GM19351 (cell line): Measurements from ENCODE around the gene AIFM2.
A peak's percentile ranks its signal among the peaks of the same experiment; 100 is the strongest.

ENCODE experiments used
- ATAC-seq: cut with Tn5 transposase; IDR thresholded peaks from one replicate; pipeline ENCODE4 v1.9.1; 2021; ENCODE audit warnings: mild to moderate bottlenecking, moderate library complexity; ENCODE audit not compliant: unreplicated experiment

Gene AIFM2

DNA sequence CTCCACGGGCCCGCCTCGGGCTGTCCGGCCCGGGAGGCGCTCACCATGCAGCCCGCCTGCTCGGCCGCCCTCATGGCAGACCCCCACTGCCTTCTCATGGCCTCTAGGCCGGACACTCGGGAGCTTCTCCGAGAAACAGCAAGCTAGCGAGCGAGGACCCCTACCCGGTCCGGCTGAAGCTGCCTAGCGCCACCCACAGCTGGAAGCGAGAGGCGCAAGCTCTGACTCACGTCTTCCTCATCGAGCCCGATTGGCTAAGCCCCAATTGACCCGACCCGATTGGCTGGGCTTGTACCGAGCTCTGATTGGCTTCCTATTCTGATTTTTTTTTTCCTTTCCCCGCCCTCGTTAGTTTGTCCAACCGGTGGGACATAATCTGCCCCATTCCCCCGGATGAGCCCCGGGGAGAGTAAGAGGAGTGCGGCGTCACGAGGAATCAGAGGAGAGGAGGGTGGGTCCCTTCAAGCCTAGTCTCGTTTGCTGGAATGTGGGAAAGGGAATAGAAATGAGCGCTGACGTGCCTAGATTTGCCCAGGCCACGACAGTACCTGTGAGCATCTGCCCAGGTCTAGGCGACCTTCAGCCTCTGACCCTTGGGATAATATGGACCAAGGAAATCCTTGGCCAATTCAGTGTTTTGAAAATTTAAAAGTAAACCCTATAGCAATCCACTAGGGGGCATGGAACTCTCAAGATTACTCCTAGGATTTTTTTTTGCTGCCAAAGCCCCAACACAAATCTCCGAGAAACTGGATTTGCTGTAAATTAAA lies 14.0 kb upstream of the AIFM2 start, which contains the start of gene TYSND1:
Gene TYSND1 (minus strand): TSS at position 212 of the 770 bp plus-strand sequence. CDS start 114 bp downstream, at position 98.
- peak; percentile 93 for ATAC-seq

- ATAC-seq: peak; percentile 51
These were observed 13.3 kb upstream of the AIFM2 start for GRCh38 chr10:70145666-70146488.

DNA sequence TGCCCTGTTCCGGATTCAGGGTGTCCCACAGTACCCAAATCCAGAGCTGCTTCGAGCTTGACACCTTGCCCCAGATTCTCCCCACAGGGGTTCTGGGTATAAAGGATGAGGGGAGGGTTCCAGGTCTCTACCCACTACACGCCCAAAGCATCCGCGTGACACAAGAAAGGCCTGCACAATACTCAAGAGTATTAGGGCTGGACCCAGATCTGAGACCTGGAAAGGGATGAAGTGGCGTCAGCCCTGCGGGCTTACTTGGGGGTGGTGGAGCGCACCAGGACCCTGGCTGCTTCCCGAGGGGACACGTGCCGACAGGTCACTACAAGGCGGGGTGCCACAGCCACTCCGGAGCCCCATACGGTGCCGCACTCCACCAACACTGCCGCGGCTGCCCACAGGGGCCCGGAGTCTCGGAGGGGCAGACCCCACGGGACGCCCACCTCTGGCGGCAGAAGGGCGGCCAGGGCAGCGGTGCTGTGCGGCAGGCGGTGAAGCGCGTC lies 12.6 kb upstream of the AIFM2 start:
- peak; percentile 9 for ATAC-seq

DNA sequence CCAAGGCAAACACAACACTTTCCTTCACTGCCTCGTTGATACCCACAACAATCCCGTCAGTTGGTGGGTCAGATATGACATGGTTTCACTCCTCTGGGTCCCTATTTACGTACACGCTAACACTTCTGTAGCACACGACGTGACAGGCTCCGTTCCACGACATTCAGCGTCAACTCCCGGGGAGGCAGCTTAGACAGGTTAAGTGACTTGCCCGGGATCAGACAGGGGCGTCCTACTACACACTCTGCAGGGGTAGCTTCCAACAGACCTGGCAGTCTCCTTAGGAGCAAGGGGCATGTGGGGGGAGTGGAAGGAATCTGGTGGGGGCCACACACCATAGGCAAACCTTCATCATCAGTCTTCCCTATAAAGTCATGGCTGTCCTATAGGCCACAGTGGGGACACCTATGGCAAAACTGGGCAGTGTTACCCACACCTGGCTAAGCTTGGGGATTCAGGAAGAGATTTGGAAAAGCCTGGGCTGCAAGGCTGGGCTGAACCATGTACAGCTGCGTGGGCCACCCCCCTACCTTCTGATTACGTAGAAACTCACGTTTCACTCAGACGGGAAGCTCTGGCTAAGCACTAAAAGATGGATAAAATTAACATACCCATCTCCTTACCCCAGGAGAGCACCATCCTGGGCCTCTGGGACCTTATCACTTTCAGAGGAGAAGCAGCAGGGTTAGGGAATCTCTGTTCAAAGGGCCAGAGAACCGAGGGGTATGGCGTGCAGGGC lies 11.9 kb upstream of the AIFM2 start:
- no peak for ATAC-seq

DNA sequence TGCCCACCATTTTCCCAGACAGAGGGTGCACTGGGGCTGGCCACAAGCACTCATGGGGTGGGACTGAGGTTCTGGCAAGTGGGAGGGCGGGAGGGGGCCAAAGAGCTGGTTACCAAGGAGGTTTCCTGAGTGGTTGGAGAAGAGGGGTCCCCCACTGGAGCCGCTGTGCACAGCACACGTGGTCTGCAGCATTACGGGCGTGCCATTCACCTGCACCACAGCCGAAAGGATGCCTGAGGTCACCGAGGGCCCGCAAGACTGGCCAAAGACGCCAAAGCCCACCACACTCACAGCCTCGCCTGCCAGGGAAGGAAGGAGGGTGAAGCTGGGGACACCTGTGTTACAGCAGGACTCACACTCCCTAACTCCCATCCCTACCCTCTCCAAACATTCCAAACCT lies 9.9 kb upstream of the AIFM2 start:
- no peak for ATAC-seq

DNA sequence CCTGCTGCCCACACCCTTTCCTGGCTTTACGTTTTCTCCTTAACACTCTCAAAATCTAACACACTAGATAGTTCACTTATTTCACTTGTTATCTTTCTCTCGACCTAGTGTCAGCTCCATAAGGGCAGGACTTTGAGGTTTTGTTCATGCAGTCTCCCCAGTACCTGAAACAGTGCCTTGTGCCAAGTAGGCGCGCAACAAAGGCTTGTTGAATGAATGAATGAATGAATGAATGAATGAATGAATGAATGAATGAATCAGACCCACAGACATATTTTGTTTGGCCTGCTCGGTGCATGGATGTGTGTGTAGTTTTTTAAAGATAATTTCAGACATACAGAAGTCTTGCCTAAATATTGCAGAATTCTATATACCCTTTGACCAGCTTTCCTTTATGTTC lies 7.7 kb upstream of the AIFM2 start:
- no peak for ATAC-seq

DNA sequence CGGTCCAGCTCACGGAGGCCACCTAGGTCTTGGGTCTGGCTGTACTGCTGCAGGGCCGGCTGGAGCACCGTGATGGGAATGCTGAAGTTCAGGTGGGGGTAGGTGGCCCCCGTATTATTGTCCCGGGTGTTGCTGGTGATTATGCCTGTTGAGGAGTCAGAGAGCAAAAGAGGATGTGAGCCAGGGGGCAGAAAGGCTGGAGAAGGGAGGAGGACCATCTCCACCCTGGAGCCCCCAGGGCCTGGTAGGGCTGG lies 7.3 kb upstream of the AIFM2 start:
- no peak for ATAC-seq

DNA sequence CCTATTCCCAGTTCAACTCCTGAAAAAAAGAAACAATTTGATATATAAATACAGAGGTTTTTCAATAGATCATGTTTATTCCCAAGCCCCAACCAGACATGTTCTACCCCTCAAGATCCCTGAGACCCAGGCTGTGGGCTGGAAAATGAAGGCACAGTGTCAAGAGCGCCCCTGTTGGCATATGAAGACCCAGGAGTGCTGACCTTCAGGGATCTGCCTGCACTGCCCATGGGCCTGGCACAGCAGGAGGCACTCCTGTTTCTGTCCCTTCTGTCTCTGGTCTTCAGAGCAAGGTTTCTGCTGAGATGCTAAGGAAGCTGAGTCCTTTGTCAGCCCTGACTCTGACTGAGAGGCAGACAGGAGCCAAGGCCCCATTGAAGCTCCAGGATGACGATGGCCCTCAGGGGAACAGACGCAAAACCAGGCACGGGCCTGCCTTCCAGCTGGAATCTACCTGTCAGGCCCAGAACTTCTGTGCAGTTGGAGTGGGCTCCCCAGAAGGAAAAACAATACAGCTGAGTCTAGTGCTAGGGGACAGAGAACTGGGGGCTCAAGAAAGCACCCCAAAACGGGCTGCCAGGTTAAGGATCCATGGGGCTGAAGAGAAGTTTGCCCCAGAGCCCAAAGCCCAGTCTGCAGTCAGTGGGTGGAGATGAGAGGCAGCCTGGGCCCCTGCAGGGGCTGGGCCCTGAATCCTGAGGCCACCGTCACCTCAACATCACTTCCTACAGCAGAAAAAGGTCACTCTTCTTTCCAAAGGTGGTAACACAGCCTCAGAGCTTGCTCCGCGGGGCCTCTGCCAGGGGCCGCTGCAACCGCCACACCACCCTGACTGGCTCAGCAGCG lies 6.7 kb upstream of the AIFM2 start:
- ATAC-seq: no peak

DNA sequence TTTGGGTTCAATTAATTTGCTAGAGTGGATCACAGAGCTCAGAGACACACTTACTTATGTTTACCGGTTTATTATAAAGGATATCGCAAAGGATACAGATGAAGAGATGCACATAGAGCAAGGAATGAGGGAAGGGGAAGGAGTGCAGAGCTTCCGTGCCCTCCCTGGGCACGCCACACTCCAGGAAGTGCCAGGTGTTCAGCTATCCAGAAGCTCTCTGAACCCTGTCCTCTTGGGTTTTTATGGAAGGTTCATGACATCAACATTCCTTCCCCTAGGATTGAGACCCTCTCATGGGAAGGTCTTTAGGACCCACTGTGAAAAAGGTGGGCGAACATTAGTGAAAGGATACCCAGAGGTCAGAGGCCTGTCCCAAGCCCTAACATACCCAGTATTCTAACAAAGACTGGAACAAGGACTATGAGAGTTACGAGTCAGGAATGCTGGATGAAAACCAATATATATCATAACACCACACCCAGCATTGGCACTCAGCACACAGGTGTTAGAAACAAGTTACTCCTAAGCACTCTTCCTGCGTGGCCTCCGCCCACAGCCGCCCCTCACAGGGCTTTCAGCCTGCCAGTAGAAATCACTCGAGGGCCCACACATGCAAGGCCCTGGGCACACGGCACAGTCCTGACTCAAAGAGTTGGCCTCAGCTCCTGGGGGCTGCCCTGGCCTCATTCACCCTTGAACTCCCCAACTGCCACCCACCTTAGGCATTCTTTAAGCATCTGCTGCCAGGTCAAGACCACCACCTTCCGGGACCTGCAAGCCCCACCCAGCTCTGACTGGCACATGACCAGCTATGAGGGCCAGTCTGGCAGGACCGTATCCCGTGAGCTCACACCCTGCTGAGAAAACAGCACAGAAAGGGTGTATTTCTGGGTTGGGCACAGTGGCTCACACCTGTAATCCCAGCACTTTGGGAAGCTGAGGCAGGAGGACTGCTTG lies 5.6 kb upstream of the AIFM2 start:
- no peak for ATAC-seq

DNA sequence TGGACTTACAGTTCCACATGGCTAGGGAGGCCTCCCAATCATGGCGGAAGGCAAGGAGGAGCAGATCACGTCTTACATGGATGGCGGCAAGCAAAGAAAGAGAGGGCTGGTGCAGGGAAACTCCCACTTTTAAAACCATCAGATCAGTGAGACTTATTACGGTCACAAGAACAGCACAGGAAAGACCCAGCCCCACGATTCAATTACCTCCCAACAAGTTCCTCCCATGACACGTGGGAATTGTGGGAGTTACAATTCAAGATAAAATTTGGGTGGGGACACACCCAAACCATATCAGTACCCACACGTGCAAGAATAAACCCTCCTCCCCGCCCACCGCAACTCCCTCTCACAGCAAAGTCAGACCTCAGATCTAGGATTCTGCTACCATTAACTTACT lies 4.5 kb upstream of the AIFM2 start:
- no peak for ATAC-seq

DNA sequence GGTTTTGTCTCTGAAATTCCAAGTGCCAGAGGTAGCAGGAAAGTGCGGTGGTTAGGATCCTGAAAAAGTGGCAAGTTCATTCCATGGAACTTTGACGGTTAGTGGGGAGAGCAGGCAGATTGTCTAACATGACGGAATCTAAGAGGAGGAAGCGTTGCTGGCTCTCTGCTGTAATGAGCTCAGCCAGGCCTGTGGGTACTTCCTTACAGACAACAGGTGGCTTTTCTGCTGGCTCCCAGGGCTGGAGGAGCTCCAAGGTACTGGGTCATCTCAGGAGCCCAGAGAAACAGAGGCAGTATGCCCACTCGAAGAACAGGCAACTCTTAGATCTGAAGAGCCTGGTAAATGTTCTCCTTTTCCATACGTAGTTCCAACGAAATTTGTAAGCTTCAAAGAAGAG lies 3.1 kb upstream of the AIFM2 start:
- no peak for ATAC-seq

DNA sequence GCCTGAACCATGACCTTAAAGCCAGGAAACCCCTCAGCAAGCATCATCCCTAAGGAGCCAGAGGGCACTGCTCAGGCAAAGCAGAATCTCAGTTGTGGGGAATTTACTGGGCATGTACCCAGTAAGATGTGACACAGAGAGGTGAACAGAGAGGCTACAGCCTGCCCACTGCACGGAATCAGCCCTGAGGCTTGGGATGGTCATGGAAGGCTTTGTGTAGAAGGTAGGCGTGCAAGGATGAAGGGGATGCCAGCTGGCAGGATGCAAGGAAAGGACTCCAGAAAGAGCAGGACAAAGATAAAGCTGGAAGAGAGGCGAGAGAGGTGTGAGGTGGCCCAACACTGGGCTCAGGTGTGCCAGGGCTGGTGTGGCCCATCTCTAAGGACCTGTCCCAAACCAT lies 2.4 kb upstream of the AIFM2 start:
- ATAC-seq: no peak

GRCh38 chr10:70131560-70131937 lies 1.1 kb downstream of the AIFM2 start:
- no peak for ATAC-seq

- no peak for ATAC-seq
These were observed 1.6 kb downstream of the AIFM2 start for GRCh38 chr10:70130878-70131559.

DNA sequence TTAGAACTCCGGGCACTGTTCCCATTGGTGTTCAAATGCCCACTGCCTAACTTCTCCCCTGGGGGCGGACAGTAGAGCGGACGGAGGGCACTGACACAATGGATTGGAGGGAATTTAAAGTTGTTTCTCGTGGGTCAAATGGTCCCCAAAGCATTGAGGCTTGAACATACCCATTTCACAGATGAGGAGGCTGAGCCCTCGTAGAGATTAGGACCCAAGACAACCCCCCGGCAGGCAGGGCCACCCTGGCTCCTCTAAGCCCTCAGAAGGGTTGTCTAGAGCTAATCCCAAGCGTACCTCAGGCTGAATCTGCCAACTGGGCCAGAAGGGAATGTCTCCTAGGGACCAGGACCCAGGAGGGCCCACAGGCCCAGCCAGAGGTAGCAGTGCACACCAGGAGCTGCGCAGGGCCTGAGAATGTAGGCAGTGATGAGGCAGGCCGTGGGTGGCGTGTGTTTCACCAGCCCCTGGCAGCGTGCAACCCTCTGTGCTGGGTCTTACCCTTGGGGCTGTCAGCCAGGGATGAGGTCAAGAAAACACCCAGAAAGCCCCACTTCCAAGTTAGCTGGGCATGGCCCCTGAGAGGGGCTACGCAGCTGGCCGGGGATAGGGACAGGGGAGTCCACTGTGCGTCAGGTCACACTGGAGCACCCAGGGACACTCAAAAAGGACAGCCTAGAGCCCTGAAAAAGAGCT lies 5.8 kb downstream of the AIFM2 start:
- ATAC-seq: no peak

DNA sequence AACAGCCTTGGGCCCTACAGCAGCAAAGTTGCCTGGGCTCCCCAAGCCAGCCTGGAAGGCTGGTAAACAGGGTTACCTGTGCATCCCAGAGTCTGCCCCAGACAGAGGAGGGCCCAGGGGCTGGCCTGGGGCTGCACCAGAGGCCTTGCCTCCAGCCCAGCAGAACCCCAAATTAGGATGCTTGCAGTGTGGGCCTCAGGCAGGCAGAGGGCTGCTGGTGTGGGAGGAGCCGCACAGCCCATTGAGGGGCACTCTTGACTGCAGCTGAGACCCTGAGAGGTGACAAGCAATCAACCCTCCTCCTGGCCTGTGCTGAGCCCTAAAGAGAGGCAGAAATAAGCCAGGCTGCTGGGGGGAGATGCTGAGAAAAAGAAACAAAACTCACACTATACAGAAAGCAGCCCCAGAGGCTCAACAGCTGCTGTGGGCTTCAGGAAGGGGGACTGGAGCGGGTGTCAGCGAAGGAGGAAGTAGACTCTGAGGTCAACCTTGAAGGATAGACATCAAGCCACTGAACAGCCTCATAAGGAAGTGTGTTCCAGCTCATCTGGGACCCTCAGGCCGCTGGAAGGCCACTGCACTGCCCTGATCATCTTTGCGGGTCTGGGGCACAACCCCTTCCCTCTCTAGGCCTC lies 6.6 kb downstream of the AIFM2 start:
- ATAC-seq: no peak

- no peak for ATAC-seq
These were observed 7.7 kb downstream of the AIFM2 start for GRCh38 chr10:70124918-70125317.

GRCh38 chr10:70124415-70124814 lies 8.2 kb downstream of the AIFM2 start:
- ATAC-seq: no peak
